GM19351 (cell line): Measurements from ENCODE around the gene HIPK1.
"Not testable (repeated sequence)": the region's sequence is repeated elsewhere in the genome, so short reads cannot be mapped to it uniquely, and the experiment has no call there.

Experiments
- ATAC-seq: cut with Tn5 transposase; IDR thresholded peaks from one replicate; pipeline ENCODE4 v1.9.1; 2021; ENCODE audit warnings: mild to moderate bottlenecking, moderate library complexity; ENCODE audit not compliant: unreplicated experiment

The HIPK1 gene

GRCh38 chr1:114009393-114009792 lies 80.3 kb downstream of the HIPK1 start:
- ATAC-seq = no peak

DNA sequence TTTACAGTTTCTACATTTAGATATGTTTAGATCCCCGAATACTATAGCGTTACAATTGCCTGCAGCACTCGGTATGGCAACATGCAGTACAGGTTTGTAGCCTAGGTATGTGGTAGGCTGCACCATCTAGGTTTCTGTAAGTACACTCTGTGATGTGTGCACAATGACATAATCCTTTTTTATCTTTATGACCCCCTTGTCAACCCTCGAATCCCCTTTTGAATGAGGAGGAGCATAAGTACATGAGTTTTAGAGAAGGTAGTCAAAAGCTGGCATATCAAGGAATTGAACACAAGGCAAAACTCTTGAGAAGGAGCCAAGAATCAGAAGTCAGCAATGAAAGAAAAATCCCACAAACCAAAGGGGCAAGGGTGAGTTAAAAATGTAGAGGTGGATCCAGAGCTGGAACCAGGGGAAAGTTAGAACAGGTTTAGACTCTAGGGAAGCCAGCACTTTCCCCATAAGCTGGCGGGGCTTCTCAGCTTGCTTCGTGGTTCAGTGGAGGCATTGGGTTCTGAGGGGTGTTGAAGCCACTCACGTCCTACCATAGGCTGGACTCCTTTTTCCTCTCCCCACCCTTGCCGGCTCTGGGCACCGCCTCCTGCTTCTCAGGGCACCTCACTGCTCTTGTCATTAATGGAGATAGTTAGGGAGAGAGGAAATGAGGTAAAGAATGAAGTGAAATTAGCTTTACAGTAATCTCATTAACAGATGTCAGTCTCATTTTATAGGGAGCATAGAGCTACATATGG lies 81.5 kb downstream of the HIPK1 start:
- no peak for ATAC-seq

DNA sequence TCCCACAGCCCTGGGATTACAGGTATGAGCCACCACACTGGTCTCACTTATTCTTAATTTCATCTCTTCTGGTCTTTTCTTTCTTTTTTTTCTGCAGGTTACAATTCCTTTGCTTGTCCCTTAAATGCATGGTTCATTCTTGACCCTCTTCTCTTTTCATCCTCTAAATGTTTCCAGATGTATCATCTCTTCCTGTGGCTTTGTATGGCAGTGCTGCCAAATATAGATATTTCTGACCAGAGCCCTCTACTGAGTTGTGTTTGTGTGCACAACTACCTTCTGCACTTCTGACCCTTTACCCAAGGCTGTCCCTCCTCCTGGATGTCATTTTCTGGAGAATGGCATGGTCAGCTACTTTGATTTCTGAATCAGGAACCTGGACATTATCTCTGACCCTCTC lies 82.7 kb downstream of the HIPK1 start:
- ATAC-seq = no peak

DNA sequence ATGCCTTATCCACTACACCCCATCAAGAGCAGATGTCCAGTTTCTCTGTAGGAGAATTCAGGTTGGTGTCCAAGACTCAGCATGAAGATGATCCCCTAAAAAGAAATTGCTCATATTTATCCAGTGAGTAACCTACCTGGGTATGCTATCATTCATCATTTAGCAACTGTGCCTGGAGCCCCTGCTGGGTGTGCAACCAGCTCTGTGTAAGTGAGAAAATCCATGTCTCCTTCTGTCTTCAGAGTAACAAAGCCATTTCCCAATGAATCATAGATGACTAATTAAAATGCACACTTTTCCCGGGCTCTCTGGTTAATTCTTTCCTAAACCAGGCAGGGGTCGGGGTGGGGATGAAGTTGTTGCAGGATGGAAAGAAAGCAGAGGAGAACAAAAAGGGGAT lies 86.0 kb downstream of the HIPK1 start:
- ATAC-seq = no peak

- not testable (repeated sequence) for ATAC-seq
Observed at GRCh38 chr1:114019724-114020123, 90.6 kb downstream of the HIPK1 start.

DNA sequence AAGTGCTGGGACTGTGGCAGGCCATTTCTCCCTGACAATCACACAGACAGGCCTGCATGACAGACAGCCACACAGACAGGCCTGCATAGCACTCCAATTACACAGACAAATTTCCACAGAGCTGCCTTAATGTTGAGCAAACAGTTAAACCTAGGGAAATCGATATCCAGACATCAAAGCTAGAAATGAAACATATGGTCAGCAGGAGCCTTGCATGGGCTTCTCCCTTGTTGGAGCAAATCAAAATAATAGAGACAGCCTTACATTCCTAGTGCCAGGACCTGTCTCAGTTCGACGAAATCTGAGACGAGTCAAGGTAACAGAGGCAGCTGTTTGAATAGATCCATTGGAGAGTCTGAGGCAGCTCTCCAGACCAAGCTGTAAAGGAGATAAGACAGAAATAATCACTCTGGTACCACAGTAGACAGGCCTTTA lies 92.6 kb downstream of the HIPK1 start:
- no peak for ATAC-seq

DNA sequence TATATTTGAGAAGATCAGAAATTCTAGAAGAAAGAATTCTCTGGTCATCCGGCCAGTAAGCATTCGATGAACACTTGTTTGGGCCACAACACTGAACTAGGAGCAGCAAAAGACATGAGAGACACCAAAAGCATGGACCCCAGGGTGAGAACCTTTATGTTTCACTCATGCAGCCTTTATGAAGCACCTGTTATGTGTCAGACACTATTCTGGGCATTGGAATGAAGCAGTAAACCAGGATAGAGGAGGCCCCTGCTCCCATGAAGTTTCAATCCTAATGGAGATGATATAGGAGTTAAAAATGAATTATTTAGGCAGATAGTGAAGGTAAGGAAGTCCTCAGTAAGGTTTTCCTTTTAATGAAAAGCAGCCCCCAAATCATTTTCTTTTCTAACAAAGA lies 93.8 kb downstream of the HIPK1 start:
- ATAC-seq = no peak

DNA sequence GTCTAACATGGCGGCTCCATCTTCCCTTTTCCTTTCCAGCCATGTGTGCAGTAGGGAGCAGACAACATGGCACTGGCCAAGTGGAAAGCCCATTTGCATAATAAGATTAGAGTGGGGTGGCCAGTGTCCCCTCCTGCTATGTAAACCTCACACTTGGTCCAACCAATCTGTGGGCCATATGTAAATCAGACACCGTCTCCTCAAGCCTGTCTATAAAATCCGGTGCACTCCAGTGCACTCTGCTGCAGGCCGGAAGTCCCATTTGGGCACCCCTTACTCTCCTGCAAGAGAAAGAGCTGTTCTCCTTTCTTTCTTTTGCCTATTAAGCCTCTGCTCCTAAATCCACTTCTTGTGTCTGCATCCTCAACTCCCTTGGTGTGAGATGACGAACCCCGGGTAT lies 94.3 kb downstream of the HIPK1 start:
- no peak for ATAC-seq

GRCh38 chr1:114024049-114024448 lies 94.9 kb downstream of the HIPK1 start:
- no peak for ATAC-seq

DNA sequence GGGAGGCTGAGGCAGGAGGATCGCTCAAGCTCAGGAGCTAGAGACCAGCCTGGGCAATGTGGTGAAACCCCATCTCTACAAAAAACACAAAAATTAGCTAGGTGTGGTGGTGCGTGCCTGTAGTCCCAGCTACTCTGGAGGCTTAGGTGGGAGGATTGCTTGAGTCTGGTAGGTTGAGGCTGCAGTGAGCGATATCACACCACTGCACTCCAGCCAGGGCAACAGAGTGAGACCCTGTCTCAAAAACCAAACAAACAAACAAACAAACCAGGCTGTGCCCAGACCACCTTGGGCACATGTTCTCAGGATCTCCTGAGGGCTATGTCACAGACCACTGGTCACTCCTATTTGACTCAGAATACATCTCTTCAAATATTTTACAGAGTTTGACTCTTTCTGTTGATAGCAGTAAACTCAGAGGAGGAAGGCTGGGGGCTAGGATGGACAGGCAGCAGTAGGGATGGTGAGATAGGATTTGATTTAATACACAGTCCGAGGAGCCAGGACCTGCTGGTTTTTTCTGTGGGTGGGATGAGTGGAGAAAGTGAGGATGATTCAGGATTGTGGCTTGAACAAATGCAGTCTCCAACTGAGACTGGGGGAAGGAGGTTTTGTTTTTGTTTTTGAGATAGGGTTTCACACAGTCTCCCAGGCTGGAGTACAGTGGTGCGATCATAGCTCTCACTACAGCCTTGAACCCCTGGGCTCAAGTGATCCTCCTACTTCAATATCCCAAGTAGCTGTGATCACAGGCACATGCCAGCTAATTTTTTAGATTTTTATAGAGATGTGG lies 96.7 kb downstream of the HIPK1 start:
- no peak for ATAC-seq

DNA sequence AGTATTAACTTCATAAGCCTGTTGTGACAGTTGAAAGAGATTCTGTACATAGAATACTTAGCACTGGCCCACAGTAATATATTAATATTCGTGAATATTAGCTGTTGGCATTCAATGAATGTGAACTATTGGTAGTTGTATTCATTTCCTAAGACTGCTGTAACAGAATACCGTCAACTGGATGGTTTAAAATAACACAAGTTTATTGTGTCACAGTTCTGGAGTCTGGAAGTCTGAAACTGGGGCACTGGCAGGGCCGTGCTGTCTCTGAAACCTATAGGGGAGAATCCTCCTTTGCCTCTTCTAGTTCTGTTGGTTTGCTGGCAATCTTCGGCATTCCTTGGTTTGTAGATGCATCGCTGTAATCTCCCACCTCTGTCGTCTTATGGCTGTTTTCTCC lies 97.7 kb downstream of the HIPK1 start:
- no peak for ATAC-seq
